ENCODE data around the gene MXRA8. TPM values are rescaled to one million over a fixed set of nuclear protein-coding genes. Genes with fewer than 3 reads are reported as not detected.

Gene MXRA8
- total RNA-seq, 1 donor from 2014 or later, result 106 TPM

- Histone ChIP-seq H3K36me3 (ENCODE audit: control insufficient read depth, insufficient read depth, low read length) (peaks cover 4% of the 10 kb centered on the region), H3K4me3 (ENCODE audit: low read depth, low read length) (no peak overlapping the region), H3K27me3 (ENCODE audit: control insufficient read depth, insufficient read depth, low read length) (no peaks in the 10 kb centered on the region)
- DNase-seq (ENCODE audit: low read depth), result no peak
- TF ChIP-seq CTCF (IDR thresholded peaks at IDR 0.05; ENCODE audit: insufficient read depth, low read length, poor library complexity, severe bottlenecking), result no peak
These were observed 46.9 kb downstream of the MXRA8 start for GRCh38 chr1:1311107-1312104.

- DNase-seq (ENCODE audit: low read depth), result no peak
- Histone ChIP-seq H3K4me3 (ENCODE audit: low read depth, low read length) (no peak overlapping the region), H3K27me3 (ENCODE audit: control insufficient read depth, insufficient read depth, low read length) (no peaks in the 10 kb centered on the region), H3K36me3 (ENCODE audit: control insufficient read depth, insufficient read depth, low read length) (peaks cover 4% of the 10 kb centered on the region)
- no peak for TF ChIP-seq CTCF (IDR thresholded peaks at IDR 0.05; ENCODE audit: insufficient read depth, low read length, poor library complexity, severe bottlenecking)
These were observed 47.8 kb downstream of the MXRA8 start for GRCh38 chr1:1310476-1311053.

GRCh38 chr1:1310109-1310385, 48.3 kb downstream of the MXRA8 start:
- no peak overlapping the region for H3K4me3 ChIP-seq (ENCODE audit: low read depth, low read length)
- no peaks in the 10 kb centered on the region for H3K27me3 ChIP-seq (ENCODE audit: control insufficient read depth, insufficient read depth, low read length)
- peak; percentile 5 for TF ChIP-seq CTCF (IDR thresholded peaks at IDR 0.05; ENCODE audit: insufficient read depth, low read length, poor library complexity, severe bottlenecking)
- peaks cover 4% of the 10 kb centered on the region for H3K36me3 ChIP-seq (ENCODE audit: control insufficient read depth, insufficient read depth, low read length)
- DNase-seq (ENCODE audit: low read depth), result no peak

- Histone ChIP-seq H3K27me3 (ENCODE audit: control insufficient read depth, insufficient read depth, low read length) (no peaks in the 10 kb centered on the region), H3K4me3 (ENCODE audit: low read depth, low read length) (peak overlapping the region; percentile 81), H3K36me3 (ENCODE audit: control insufficient read depth, insufficient read depth, low read length) (peaks cover 4% of the 10 kb centered on the region)
- TF ChIP-seq CTCF (IDR thresholded peaks at IDR 0.05; ENCODE audit: insufficient read depth, low read length, poor library complexity, severe bottlenecking), result no peak
- DNase-seq (ENCODE audit: low read depth), result no peak
These were observed 48.9 kb downstream of the MXRA8 start for GRCh38 chr1:1309251-1310108.

GRCh38 chr1:1308756-1309250, 49.6 kb downstream of the MXRA8 start:
- Histone ChIP-seq H3K36me3 (ENCODE audit: control insufficient read depth, insufficient read depth, low read length) (peaks cover 4% of the 10 kb centered on the region), H3K27me3 (ENCODE audit: control insufficient read depth, insufficient read depth, low read length) (no peaks in the 10 kb centered on the region), H3K4me3 (ENCODE audit: low read depth, low read length) (peak overlapping the region; percentile 81)
- no peak for DNase-seq (ENCODE audit: low read depth)
- TF ChIP-seq CTCF (IDR thresholded peaks at IDR 0.05; ENCODE audit: insufficient read depth, low read length, poor library complexity, severe bottlenecking), result no peak
